ENCODE results near the gene GRID1.

Gene GRID1

DNA sequence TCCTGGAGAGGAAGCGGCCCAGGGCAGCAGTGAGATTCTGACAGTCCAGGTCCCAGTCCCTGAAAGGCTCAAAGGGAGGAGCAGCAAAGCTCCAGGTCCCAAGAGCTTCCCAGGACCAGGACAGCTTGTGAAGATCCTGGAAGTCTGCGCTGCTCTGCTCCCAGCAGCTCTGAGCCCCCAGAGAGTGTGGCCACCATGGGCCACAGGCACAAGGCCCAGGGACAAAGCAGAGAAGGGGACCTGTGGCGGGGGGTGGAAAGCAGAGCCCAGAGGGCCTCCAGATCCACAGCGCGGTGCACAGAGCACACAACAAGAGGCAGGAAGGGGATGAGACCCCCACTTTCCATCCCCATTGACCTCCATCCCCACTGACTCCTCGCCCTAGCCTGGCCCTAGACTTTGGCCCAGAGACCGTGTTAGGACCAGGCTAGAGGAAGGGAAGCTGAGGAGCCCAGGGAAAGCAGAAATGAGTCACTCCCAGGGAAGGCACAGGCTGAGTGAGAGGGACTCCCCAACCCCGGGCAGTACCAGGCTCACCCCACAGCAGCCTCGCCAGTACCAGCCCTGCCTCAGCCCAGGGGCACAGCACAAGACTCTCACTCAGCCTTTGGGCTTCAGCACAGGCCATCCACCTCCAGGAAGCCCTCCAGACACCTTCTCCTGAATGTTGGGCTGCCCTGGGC is 75.5 kb downstream of the GRID1 start:
- DNase-seq: no peak

DNA sequence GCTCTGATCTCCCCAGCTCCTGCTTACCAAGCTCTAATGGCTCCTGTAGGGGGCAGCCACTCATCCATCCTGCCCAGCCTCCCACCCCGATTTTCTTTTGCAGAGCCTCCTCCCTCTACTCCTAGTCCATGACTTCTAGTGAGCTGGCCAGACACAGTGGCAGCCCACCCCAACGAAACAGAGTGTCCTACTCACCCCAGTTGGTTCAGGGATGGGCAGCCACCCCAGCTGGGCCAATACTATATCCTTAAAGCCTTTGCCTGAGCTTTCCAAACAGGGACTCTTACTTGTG is 77.1 kb downstream of the GRID1 start:
- DNase-seq: no peak

DNA sequence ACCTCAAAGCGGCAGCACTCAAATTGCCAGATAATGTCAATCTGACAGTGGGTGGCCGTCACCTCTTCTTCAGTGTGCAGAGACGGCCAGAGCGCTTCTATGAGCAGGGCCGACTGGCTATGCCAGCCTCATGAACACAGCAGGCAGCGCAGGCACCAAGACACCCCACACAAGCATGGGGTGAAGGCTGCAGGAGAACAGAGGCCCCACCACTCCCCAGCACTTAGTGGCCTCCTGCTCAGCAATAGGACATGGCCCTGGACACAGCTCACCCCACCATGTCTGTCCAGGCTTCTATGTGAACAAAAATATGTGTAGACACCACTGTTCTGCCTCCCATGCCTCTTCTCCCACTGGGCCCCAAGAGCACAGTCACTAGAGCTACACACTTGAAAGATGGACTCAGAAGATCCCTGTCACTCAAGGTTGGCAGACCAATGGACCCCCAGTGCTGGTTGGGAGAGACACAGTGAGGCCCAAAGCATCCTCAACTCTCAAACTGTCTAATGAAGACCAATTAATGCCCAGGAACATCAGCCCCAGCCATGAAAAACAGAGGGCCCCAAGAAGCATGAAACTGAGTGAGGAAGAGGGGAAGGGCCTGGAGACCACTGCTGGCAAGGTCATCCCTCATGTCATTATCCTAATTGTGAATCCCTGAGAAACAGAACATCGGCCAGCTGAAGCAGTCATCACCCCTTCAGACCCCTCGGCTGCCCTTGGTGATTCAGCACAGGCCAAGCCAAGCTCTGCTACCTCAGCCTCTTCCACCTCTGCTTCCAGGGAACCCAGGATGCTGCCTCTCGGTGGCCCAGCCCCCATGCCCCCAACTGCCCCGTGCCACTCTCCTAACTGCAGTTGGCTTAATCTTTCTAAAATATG is 77.7 kb downstream of the GRID1 start:
- DNase-seq: no peak

DNA sequence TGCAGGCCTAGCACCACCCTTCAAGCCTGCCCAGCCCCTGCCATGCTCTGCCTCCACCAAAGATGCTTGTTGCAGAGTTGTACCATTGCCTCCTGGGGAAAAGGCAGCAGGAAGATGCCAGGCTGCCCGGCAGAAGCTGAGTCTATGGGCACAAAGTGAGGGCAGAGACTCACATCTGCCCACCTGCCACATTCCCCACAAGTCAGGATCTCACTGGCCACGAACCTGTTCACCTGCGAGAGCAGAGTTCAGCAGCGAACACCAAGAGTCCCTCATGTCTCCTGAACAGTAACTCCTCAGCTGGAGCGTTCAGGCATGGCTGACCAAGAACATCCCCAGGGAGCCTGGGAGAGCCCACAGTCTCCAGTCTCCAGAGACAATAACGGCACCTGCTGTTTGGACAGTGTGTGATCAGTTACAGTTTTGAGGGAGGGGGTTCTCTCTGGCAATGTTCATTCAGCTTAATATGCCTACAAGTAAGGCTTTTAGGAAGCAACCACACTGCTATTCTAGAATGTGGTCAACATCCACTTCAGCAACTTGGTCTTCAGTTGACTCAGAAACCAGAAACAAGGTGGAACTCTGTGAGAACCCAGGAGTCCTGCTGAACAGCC is 78.5 kb downstream of the GRID1 start:
- no peak for DNase-seq

DNA sequence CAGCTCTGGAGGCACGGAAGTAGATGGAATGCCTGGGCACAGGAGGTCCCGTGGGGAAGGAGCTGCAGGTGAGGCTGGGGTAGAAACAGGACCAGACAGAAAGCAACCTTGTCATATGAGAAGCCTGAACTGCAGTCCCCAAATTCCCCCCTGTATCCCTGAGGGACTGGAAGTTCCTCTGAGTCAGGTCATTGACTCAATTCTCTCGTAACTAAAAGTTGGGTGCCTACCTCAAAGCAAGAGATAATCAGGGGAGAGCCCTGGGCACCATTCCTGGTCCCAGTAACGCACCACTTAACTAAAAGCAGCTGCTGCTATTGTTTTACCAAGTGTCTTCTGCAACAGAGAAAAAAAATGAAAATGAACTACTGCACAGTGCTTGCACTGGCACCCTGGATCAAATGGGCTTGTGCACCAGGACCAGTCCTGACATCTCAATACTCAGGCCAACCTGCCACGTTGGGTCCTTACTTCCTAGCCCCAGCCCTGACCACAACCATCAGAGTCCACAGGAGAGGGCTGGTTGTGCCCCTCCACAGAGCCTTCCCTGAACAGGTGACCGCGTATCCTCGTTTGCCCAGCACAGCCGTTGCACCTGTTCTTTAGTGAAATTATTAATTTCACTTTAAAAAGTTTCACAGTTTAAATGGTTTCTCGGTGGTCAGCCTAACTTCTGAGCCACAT is 79.3 kb downstream of the GRID1 start:
- no peak for DNase-seq

DNA sequence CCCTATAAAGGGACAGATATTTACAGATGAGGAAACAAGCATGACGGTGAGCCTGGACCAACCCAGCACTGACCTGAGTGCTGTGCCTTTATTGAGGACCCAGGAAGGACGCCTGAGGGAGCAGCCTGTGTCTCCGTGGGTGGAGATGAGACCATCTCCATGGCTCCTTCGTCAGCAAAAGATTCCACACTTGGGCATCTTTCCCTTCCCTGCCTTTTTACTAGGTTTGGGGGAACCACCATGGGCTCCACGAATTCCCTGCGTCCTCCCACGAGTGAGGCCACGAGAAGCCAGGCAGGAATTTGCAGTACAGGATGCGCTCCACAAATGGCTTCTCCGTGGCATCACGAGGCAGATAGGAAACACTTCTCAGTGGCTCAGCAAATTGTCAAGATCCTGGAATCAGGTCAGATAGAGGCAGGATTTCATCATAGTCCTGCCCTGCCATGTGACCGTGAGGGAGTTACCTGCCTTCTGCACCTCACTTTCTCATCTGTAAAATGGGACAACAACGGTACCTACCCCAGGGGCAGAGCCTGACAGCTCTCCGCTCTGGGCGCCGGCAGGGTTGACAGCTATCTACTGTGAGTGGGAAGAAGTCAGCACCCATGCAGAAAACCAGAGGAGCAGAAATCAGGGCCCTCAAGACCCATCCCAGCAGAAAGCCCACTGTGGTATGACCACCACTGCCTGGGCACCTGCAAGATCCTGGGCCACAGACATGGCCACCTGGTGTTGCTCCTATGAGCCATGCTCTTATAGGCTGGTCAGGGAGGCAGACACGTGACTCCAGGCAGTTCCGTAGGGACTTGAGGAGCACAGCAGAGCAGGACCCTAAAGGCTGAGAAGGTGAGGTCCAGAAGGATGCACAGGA is 80.1 kb downstream of the GRID1 start:
- no peak for DNase-seq

DNA sequence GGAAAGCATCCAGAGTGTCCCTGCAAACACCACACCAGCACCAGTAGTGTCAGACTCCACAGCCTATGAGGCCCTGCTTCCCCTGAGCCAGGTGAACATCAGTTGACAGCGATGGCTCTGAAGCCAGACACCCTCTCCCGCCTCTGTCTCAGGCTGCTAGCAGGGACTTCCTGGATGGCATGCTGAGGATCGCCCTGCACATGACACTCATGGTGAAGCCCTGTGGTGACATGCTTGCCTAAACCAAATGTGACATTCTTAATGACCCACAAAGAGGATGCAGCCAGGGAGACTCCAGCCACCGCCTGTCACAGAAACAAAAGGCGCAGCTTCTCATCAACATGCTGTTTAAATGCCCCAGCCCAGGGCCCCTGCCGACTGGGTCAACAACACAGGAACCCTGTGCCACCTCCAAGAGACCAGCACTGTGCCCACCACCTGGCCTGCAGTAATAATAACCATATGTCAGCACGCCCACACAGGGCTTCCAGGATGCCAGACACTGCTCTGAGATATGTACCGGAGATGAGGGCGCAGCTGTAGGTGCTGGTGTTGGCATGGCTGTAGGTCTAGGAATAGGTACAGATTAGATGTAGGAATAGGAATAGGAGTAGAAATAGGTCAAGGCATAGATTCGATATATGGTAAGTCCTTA is 81.3 kb downstream of the GRID1 start:
- DNase-seq: no peak

DNA sequence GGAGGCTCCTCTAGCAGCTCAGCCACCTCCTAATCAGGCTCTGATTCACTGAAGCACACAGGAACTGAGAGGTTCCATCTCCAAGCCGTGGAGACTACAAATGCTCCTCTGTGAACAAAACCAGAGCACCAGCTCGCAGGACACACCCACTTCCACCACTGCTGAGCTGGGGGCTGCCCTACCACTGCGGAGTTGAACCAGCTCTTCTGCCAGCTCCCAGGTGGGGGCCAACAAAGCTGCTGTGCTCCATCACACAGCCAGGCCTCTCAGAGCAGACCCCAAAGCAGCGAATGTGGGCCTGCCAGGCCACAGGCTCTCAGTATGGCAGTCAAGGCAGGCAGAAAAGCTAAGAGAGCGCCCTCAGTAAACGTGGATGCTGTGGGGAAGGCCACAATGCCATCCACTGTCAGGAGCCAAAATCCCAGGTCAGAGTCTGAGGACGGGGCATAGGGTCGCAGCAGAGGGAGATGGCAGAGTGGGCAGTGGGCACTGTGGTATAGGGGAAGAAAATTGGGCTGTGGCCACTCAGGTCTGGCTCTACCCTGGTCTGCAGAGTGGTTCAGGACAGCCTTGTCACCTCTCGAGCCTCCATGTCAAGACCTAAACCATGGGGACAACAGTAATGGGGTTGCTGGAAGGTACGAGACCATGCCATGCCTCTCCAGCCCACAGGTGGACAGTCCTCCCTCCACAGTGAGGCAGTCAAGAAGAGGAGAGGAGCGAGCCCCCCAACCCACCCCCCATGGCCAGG is 82.1 kb downstream of the GRID1 start:
- DNase-seq: no peak

DNA sequence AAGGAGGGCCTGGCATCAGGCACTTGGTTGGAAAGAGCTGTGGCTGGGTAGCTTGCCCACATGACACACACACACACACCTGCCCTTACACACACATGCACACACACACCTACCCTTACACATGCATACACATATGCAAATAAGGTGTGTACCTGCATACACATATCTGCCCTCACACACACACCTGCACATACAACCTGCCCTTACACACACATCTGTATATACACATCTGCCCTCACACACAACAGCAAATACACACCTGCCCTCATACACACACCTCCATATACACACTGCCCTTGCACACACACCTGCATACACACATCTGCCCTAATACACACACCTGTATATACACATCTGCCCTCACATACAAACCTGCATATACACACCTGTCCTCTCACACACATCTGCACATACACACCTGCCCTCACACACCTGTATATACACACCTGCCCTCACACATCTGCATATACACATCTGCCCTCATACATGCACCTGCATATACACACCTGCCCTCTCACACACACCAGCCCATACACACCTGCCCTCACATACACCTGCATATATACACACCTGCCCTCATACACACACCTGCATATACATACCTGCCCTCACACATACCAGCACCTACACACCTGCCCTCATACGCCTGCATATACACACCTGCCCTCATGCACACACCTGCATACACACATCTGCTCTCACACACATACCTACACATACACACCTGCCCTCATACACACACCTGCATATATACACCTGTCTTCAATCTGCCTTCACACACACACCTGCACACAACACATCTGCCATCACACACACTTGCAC is 82.9 kb downstream of the GRID1 start:
- DNase-seq: no peak

DNA sequence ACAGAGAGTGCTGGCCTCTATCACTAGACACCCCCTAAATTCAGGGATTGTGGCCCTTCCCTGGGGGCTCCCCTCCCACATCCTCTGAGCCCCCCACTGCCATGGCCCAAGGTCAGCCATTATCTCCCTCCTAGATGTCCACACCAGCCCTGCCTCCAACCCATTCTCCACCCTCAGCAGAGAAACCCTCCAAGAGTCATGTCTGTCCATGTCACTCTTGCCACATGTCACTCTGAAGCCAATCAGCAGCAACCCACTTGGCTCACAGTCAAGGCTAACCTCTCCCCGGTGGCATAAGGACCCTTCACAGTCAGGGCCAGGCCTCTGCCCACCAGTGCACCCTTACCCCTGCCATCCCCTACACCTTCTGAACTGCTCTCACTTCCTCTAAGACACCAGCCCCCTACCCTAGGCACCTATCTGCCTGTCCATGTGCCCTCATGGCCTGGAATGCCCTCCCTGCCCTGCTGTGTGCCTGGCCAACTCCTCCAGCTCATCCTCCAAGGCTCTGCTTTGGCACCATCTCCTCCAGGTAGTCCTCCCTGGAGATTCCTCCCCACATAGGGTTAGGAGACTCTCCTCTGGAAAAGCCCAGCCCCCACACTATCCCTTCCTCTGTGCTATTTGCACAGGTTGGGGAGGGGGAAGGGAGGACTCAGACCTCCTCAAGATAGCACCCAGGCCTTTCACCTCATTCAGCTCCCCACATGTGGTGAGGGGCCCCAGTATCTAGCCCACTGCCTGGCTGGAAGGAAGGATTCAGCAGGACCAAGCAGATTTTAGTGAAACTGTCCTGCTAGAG is 83.7 kb downstream of the GRID1 start:
- no peak for DNase-seq

DNA sequence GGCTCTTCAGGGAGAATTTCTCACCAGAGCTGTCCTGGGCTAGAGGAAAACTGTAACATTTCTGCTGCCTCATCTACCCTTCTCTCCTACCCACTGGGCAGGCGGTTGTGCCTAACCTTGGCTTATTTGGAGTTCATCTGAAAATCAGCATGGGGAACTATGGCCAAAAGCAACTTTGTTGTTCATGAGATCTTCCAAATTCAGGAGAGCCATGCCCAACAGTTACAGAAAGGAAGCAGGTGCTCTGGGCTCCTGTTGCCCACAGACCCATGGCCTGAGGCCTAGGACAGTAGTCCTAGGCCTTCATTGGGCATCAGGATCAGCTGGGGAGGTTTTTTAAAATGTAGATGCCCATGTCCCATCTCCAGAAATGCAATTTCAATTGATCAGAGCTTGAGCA is 85.2 kb downstream of the GRID1 start:
- no peak for DNase-seq

DNA sequence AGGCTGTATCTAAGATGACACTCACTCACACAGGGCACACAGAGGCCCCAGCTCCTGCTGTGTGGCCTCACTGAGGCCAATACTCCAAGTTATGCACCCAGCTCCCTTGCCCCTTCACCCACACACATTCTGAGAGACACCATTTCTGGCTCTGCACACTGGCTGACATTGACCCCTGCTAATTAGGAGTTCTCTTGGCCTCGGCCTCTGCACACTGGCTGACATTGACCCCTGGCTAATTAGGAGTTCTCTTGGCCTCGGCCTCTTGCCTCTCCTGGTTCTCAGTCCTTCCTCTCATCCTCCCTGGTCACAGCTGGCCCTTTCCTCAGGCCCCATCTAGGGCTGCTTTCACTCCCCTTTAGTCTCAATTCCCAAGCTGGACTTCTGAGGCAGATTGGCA is 97.3 kb downstream of the GRID1 start:
- no peak for DNase-seq

DNA sequence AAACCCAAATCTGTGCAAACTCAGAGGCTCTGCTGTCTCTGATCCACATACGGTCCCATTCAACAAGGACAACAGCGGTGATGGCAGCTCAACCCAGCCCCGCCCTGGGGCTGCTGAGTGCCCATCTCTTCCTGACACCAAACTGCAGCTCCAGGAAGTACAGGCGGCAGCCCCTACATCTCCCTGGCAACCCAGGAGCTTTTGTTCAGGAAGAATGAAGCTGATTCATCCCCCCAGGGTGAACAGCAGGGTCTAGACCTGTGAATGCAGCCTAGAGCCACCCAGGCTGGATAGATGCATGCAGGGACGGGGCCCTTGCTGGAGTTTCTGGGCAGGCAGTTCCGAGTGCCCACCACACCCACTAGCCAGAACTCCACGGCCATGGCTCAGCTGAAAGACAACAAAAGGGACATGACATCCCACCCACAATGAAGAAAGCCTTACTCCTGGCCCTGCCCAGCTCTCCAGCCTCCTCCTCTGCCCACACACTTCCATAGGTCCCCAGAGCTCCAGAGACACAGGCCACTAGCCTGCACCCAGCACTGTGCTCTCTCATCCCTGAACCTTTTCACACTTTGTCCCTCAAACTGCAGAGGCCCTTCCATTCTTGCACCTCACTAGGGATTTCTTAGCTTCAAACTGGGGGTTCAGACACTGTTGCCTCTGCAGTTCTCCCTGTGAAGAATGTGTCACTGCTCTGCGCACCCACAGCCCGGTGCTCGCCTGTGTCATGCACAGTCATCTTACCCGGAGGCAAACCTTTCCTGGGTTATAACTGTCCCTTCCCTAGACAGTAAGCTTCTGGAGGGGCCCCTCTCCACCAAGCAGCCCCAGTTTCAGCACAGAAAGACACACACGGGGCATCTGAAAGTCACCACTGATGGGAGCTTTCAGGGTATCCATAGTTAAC is 99.1 kb downstream of the GRID1 start:
- no peak for DNase-seq

DNA sequence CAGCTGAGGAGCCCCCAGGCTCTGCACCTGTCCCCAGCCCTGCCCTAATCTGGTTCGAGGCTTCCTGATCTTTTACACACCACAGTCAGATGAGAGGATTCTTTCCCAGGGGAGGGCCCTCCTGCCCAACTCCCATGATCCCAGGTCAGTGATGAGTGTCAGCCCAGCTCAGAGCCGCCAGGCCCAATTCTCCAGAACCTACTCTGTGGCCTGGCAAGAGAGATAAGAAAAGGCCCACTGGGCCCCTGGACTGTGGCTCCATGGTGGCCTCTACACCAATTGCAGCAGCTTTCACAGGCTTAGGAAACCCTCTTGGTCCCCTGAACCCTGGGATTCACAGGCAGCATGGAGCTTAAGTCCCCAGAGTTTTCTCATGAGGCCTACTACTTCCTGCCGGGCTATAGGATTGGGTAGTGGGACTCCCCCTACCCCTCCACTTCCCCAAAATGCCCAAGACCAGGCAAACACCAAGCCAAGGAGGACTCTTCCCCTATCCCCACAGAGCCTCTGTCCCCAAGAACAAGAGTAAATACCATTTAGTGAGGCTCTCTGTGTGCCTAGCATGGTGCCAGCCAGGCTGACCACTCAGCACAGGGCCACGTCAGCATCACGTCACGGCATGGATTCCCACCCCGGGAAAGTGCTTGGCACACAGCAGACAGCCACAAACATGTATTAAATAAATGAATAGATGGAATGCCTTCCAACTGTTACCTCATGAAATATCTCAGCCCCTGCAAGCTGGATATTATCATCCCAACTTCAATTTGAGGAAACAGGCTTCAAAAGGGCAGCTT is 100.0 kb downstream of the GRID1 start:
- no peak for DNase-seq

DNA sequence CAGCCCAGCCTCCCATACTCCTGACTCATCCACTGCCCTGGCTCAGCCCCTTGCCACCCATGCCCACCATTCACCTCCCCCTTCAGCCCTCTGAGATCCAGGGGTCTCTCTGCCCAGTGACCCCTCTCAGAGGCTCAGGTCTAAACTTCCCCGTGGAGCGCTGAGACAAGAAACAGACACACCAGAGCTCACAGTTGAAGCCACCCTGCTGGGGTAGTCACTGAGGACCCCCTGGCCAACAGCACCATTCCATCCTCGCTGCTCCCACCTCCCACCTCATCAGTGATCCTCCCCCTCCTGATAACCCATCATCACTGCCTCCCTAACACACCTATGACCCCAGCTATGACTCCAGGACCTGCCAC is 100.7 kb downstream of the GRID1 start:
- DNase-seq: no peak

DNA sequence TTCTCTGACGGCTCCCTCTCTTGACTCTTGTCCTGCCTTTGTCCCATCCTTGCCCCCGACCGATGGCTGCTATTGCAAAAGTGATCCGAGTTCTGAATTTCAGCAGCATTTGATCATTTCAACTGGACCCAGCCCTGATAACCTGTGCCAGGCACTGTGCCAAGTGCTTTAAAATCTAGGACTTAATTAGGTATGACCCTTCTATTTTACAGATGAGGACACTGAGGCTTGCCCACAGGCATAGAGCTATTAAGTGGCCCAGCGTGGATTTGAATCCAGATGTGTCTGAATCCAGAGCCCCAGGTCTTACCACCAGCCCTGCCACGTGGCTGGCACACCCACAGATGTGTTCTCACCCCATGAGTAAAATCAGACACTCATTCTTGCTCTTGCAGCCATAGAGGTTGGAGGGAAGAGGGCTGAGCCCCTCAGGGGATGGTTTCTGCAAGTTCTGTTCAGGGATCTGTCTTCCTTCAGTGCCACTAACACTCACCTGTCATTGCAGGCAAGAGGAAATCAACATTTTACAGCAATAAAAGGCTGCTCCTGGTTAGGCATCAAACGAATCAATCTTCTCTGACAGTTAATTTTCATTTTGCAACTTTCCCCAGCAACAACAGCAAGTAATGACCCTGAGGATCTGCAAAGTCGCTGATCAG is 101.2 kb downstream of the GRID1 start:
- no peak for DNase-seq

Measured in activated T-cell treated with anti-CD3 and anti-CD28 coated beads, Interleukin-2, amount 50 U/mL, for 1 hour (primary cell).